PC-3 (cell line): ENCODE results near the gene SRCAP. TPM values are rescaled to one million over a fixed set of nuclear protein-coding genes. Genes with fewer than 3 reads are reported as not detected.

Experiments
- ATAC-seq: fragments of 200-7000 bp; cut with Tn5 transposase; 2 replicates; pipeline ENCODE4 v1.9.1; 2020; ENCODE audit warnings: mild to moderate bottlenecking, moderate library complexity
- BruUV-seq: library from RNA; stranded (reverse); fragments of 400-500 nt; replicated peaks from 2 replicates; lab custom pipeline; 2021; lab: Mats Ljungman, UMichigan
- CTCF ChIA-PET: fragments of 300-600 bp; sonication (Branson Sonifier 250); formaldehyde crosslinking; loops from one replicate; lab custom pipeline; 2022; ENCODE audit warnings: antibody characterized with exemption; lab: Charles Lee
- POLR2A ChIA-PET: fragments of 300-600 bp; sonication (Branson Sonifier 250); formaldehyde crosslinking; loops from one replicate; lab custom pipeline; 2022; ENCODE audit warnings: antibody characterized with exemption; ENCODE audit not compliant: unreplicated experiment; lab: Charles Lee
- DNase-seq: peaks from one replicate; pipeline ENCODE4 v3.0.0-alpha.2; 2015
- H2AFZ ChIP-seq: fragments of 300-600 bp; sonication (generic); 2 replicates; pipeline ENCODE4 v1.6.0; 2016; ENCODE audit warnings: antibody characterized with exemption, low read length
- H3F3A ChIP-seq: fragments of 300-600 bp; sonication (generic); one replicate; pipeline ENCODE4 v1.6.0; 2017; ENCODE audit warnings: antibody characterized with exemption, low read length, control low read depth, mild to moderate bottlenecking; ENCODE audit not compliant: unreplicated experiment
- H3K27ac ChIP-seq: fragments of 300-600 bp; sonication (generic); 2 replicates; pipeline ENCODE4 v1.5.1; 2016; ENCODE audit warnings: mild to moderate bottlenecking, low read length
- H3K27me3 ChIP-seq: fragments of 300-600 bp; sonication (generic); 2 replicates; pipeline ENCODE4 v1.6.1; 2016; ENCODE audit warnings: low read length, mixed read lengths
- H3K36me3 ChIP-seq: fragments of 300-600 bp; sonication (generic); 2 replicates; pipeline ENCODE4 v1.6.1; 2016; ENCODE audit warnings: low read depth, mixed run types, low read length, mixed read lengths
- H3K4me1 ChIP-seq: fragments of 300-600 bp; sonication (generic); 2 replicates; pipeline ENCODE4 v1.5.1; 2016; ENCODE audit warnings: low read length; ENCODE audit not compliant: insufficient read depth
- H3K4me2 ChIP-seq: fragments of 300-600 bp; sonication (generic); 2 replicates; pipeline ENCODE4 v1.6.0; 2016; ENCODE audit warnings: low read length
- H3K4me3 ChIP-seq: fragments of 300-600 bp; sonication (generic); 2 replicates; pipeline ENCODE4 v1.5.1; 2016; ENCODE audit warnings: mild to moderate bottlenecking, low read length, mixed read lengths
- H3K79me2 ChIP-seq: fragments of 300-600 bp; sonication (generic); 2 replicates; pipeline ENCODE4 v1.6.1; 2017; ENCODE audit warnings: low read length, mixed read lengths
- H3K9ac ChIP-seq: fragments of 300-600 bp; sonication (generic); 2 replicates; pipeline ENCODE4 v1.6.0; 2016; ENCODE audit warnings: mild to moderate bottlenecking, low read length
- H3K9me2 ChIP-seq: fragments of 300-600 bp; sonication (generic); replicated peaks from 2 replicates; pipeline ENCODE4 v1.6.1; 2016; ENCODE audit warnings: mixed run types, low read length, mixed read lengths
- H3K9me3 ChIP-seq: fragments of 300-600 bp; sonication (generic); 2 replicates; pipeline ENCODE4 v1.6.1; 2016; ENCODE audit warnings: low read length, mixed read lengths
- H4K20me1 ChIP-seq: fragments of 300-600 bp; sonication (generic); 2 replicates; pipeline ENCODE4 v1.6.1; 2016; ENCODE audit warnings: low read length, mixed read lengths
- EZH2 ChIP-seq: fragments of 300-600 bp; sonication (generic); IDR thresholded peaks from one replicate; pipeline ENCODE4 v1.6.1; 2017; ENCODE audit warnings: antibody characterized with exemption, mild to moderate bottlenecking, low read length; ENCODE audit not compliant: unreplicated experiment
- EZH2phosphoT487 ChIP-seq: fragments of 300-600 bp; sonication (generic); IDR thresholded peaks from 2 replicates; pipeline ENCODE4 v1.6.1; 2018; ENCODE audit warnings: mild to moderate bottlenecking, antibody characterized with exemption, low read length, borderline replicate concordance
- intact Hi-C: fragments of 100-400 bp; cut with micrococcal nuclease; formaldehyde crosslinking; loops from 2 replicates; pipeline ENCODE4 v1.9.0; 2023
- total RNA-seq: library from RNA; depleted of rRNA; stranded (reverse); fragments of >200 nt; gene quantifications from 2 replicates; pipeline ENCODE4 v1.2.3, GENCODE V29; 2014
- TF ChIP-seq, protein P1 (sequence below): fragments of 300-600 bp; sonication (generic); conservative IDR thresholded peaks from 2 replicates; pipeline ENCODE4 v1.5.1; 2017; ENCODE audit warnings: antibody characterized with exemption, low read depth, mild to moderate bottlenecking, low read length

SRCAP gene
- total RNA-seq, 1 experiment from 2014 or later, result 19.0 TPM

DNA sequence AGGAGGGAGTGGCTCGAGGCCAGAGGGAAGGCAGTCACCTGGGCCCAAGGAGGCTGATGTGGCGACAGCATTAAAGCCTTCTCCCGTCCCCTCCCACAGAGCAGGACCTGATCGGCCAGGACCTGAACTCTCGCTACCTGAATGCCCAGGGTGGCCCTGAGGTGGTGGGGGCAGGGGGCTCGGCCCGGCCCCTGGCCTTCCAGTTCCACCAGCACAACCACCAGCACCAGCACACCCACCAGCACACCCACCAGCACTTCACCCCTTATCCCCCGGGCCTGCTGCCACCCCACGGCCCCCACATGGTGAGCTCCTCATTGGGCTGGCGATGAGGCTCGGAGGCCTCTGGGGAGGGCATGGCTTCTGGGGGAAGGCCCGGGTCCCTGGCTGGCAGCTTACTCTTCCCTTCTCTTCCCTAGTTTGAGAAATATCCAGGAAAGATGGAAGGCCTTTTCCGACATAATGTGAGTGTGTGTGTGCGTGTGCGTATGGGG, 34.3 kb upstream of the SRCAP start:
- Histone ChIP-seq H3K9ac (no peak overlapping the region), H3F3A (no peaks in the 10 kb centered on the region), H3K79me2 (peaks cover 37% of the 10 kb centered on the region), H3K9me3 (no peaks in the 10 kb centered on the region), H3K27me3 (no peaks in the 10 kb centered on the region), H2AFZ (no peak overlapping the region), H3K4me3 (no peak overlapping the region), H3K4me2 (no peak overlapping the region), H3K27ac (no peak overlapping the region), H4K20me1 (no peaks in the 10 kb centered on the region), H3K36me3 (peaks cover 16% of the 10 kb centered on the region), H3K4me1 (peaks cover 13% of the 10 kb centered on the region), H3K9me2 (no peaks in the 10 kb centered on the region)
- ChIA-PET CTCF (no interaction called here), POLR2A (no interaction called here)
- BruUV-seq, result no TSS peak
- DNase-seq (no peak), ATAC-seq (no peak)
- TF ChIP-seq, protein P1, sequence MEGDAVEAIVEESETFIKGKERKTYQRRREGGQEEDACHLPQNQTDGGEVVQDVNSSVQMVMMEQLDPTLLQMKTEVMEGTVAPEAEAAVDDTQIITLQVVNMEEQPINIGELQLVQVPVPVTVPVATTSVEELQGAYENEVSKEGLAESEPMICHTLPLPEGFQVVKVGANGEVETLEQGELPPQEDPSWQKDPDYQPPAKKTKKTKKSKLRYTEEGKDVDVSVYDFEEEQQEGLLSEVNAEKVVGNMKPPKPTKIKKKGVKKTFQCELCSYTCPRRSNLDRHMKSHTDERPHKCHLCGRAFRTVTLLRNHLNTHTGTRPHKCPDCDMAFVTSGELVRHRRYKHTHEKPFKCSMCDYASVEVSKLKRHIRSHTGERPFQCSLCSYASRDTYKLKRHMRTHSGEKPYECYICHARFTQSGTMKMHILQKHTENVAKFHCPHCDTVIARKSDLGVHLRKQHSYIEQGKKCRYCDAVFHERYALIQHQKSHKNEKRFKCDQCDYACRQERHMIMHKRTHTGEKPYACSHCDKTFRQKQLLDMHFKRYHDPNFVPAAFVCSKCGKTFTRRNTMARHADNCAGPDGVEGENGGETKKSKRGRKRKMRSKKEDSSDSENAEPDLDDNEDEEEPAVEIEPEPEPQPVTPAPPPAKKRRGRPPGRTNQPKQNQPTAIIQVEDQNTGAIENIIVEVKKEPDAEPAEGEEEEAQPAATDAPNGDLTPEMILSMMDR, result no peak
- no peak for TF ChIP-seq EZH2
- no peak for TF ChIP-seq EZH2phosphoT487
- intact Hi-C loops, result no loop called here

DNA sequence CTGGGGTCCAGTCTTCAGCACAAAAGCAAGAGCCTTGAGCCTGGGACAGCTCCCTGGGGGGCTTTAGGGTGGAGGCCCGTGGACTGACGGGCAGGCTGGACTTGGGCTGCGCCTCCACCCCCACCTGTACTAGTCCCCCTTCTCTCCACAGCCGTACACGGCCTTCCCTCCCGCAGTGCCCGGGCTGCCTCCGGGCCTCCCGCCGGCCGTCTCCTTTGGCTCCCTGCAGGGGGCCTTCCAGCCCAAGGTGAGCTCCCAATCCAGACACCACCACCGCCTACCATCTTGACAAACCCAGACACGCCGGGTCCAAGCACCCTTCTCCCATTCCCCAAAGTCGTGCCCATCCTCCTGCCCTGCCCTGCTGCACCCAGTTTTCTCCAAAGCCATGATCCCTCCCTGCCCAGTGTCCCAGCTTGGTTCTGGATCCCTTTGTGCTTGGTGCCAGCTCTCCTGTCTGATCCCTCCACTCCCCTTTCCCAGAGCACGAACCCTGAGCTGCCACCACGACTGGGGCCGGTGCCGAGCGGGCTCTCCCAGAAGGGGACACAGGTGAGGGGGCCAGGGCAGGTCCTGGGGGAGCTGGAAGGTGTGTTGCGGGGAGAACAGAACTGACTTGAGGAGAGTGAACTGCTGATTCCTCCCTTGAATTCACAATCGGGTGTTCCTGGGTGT, 33.7 kb upstream of the SRCAP start:
- no TSS peak for BruUV-seq

GRCh38 chr16:30665830-30666190, 33.2 kb upstream of the SRCAP start:
- intact Hi-C loops, result no loop called here
- no peaks in the 10 kb centered on the region for H3K9me2 ChIP-seq
- H3K4me1 ChIP-seq, result peaks cover 7% of the 10 kb centered on the region
- peaks cover 16% of the 10 kb centered on the region for H3K36me3 ChIP-seq
- H3K79me2 ChIP-seq, result peaks cover 26% of the 10 kb centered on the region
- ChIA-PET POLR2A (no interaction called here), CTCF (no interaction called here)
- no peak overlapping the region for H3K4me2 ChIP-seq
- BruUV-seq, result no TSS peak
- no peaks in the 10 kb centered on the region for H3F3A ChIP-seq
- no peaks in the 10 kb centered on the region for H4K20me1 ChIP-seq
- no peak overlapping the region for H3K4me3 ChIP-seq
- no peak overlapping the region for H3K27ac ChIP-seq
- no peak overlapping the region for H2AFZ ChIP-seq
- H3K27me3 ChIP-seq, result no peaks in the 10 kb centered on the region
- TF ChIP-seq EZH2, result no peak
- TF ChIP-seq, protein P1, result no peak
- TF ChIP-seq EZH2phosphoT487, result no peak
- ATAC-seq (no peak), DNase-seq (no peak)
- H3K9ac ChIP-seq, result no peak overlapping the region
- no peaks in the 10 kb centered on the region for H3K9me3 ChIP-seq

More for the DNA sequence above, 33.7 kb upstream of the SRCAP start:
- intact Hi-C loops, result no loop called here
- H3F3A ChIP-seq, result no peaks in the 10 kb centered on the region
- H3K4me2 ChIP-seq, result no peak overlapping the region
- ChIA-PET CTCF (no interaction called here), POLR2A (no interaction called here)
- H4K20me1 ChIP-seq, result no peaks in the 10 kb centered on the region
- TF ChIP-seq, protein P1, result no peak
- TF ChIP-seq EZH2phosphoT487 (no peak), EZH2 (no peak)
- DNase-seq (no peak), ATAC-seq (no peak)
- H3K36me3 ChIP-seq, result peaks cover 16% of the 10 kb centered on the region
- no peaks in the 10 kb centered on the region for H3K9me3 ChIP-seq
- H3K9ac ChIP-seq, result no peak overlapping the region
- no peak overlapping the region for H3K27ac ChIP-seq
- no peak overlapping the region for H3K4me3 ChIP-seq
- H3K27me3 ChIP-seq, result no peaks in the 10 kb centered on the region
- no peaks in the 10 kb centered on the region for H3K9me2 ChIP-seq
- peaks cover 12% of the 10 kb centered on the region for H3K4me1 ChIP-seq
- peaks cover 31% of the 10 kb centered on the region for H3K79me2 ChIP-seq
- no peak overlapping the region for H2AFZ ChIP-seq
